ENCODE results near the gene ADRM1.

Gene ADRM1

DNA sequence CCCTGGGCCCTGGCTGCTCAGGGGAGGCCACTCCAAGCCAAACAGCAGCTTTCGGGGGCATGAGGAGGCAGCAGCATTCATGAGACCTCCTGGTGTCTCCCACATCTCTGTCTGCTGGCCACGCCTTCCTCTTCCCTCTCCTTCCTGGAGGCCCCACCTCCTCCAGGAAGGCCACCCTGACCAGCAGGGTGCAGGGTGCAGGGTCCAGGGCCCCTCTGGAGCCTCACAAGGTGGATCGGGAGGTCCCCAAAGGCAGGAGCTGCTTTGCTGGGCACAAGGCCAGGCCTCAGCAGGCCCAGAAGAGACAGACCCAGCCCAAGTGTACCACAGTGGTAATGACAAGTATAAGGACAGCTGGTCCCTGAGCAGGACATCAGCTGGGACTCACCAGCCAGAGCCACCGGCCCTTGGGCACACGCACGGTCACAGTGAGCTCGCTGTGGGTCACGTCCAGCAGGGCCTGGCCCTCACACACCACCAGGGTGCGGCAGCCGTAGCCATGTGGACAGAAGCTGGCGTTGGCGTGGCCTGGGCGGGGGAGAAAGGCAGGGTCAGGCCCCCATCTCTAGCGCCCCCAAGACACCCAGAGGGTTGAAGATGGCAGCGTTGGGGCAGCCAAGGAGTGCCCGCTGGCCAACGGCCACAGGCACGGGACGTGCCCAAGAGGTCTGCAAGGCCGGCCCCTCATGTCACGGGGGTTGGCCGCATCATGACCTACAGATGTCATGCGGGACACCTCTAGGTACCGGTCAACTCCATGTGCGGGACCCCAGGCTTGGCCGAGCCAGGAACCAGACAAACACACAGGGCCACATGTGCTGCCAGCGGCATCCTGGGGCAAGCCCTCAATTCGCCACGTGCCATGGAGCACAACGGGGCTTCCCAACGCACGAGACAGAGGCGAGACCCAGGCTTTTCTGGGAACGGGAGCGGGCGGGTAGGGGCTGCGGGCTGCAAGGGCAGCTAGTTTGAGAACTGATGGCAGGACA lies 26.9 kb downstream of the ADRM1 start:
- H3K4me1 ChIP-seq (ENCODE audit: control insufficient read depth, insufficient read depth, low read length) = no peaks in the 10 kb centered on the region
- H3K36me3 ChIP-seq (ENCODE audit: control insufficient read depth, insufficient read depth, low read length, severe bottlenecking) = peaks cover 10% of the 10 kb centered on the region
- no peak overlapping the region for H3K4me3 ChIP-seq (ENCODE audit: low read length)
- H3K9me3 ChIP-seq (ENCODE audit: control insufficient read depth, low read length) = no peaks in the 10 kb centered on the region
- no peak overlapping the region for H3K9ac ChIP-seq (ENCODE audit: low read length)
- H3K27me3 ChIP-seq (replicated peaks; ENCODE audit: control insufficient read depth, insufficient read depth, low read length) = no peaks in the 10 kb centered on the region
- DNase-seq (ENCODE audit: low read depth) = no peak

DNA sequence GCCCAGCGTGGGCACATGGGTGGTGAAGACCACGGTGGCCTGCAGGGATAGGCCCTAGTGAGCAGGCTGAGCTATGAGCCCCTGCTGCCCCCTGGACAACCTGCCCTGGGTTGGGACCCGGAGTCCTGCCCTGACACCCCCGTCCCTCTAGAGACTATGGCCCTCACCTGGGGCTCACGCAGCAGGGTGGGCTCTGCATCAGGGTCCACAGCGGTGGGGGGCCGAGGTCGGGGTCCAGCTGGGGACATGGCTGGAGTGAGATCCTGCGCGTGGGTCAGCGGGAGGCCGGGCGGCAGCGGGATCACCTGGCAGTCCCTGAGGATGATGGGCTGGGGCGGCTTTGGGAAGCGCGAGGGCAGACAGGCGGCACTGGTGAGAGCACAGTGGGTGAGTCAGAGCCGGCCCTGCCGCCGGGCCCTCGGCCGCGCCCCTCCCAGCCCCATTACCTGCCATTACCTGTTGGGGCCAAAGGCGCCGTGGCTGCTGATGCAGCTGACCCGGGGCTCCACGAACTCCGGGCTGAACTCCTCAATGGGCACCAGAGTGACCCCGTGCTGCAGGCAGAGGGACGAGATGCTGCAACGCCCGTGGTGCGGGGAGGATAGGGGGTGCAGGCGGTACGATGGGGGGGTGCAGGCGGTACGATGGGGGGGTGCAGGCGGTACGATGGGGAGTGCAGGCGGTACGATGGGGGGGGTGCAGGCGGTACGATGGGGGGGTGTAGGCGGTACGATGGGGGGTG lies 27.9 kb downstream of the ADRM1 start:
- no peak for DNase-seq (ENCODE audit: low read depth)
- Histone ChIP-seq H3K9me3 (ENCODE audit: control insufficient read depth, low read length) (no peaks in the 10 kb centered on the region), H3K27me3 (replicated peaks; ENCODE audit: control insufficient read depth, insufficient read depth, low read length) (no peaks in the 10 kb centered on the region), H3K9ac (ENCODE audit: low read length) (no peak overlapping the region), H3K4me1 (ENCODE audit: control insufficient read depth, insufficient read depth, low read length) (no peaks in the 10 kb centered on the region), H3K4me3 (ENCODE audit: low read length) (no peak overlapping the region), H3K36me3 (ENCODE audit: control insufficient read depth, insufficient read depth, low read length, severe bottlenecking) (peaks cover 5% of the 10 kb centered on the region)

DNA sequence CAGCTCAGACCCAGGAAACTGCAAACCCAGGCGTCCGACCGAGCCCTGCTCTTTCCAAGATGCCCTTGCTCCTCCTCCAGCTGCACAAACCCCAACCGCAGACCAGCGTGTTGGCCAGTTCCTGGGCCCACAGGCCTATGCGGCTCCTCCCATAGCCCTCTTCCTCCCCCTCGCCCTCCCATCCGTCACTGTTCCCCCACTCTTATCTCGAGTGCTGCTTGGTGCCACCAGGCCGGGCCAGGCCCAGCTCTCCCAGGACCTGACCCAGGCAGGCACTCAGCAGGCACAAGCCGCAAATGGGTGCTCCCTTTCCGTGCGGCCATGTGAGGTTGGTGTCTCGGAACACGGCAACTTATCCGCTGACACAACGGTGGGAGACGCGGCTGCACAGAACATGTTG lies 28.6 kb downstream of the ADRM1 start:
- H3K36me3 ChIP-seq (ENCODE audit: control insufficient read depth, insufficient read depth, low read length, severe bottlenecking) = peaks cover 5% of the 10 kb centered on the region
- H3K27me3 ChIP-seq (replicated peaks; ENCODE audit: control insufficient read depth, insufficient read depth, low read length) = no peaks in the 10 kb centered on the region
- DNase-seq (ENCODE audit: low read depth) = no peak
- no peak overlapping the region for H3K4me3 ChIP-seq (ENCODE audit: low read length)
- H3K4me1 ChIP-seq (ENCODE audit: control insufficient read depth, insufficient read depth, low read length) = no peaks in the 10 kb centered on the region
- H3K9me3 ChIP-seq (ENCODE audit: control insufficient read depth, low read length) = no peaks in the 10 kb centered on the region
- no peak overlapping the region for H3K9ac ChIP-seq (ENCODE audit: low read length)

DNA sequence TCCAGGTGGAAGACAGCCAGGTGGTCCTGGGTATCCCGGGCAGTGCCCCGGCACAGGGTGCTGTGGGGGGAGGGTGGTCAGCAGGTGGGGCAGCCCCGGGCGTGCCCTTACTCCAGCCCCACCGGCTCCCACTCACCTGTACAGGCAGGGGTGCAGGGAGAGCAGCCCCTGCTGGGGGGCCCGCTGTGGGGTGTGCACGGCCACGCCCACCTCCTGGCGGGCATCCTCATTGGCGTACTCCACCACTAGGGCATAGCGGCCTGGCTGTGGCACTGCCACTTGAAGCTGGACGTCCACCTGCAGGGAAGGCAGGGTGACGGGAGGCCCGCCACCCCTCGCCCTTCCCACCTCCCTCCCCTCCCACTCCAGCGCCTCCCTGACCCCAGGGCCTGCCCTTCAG lies 29.6 kb downstream of the ADRM1 start:
- DNase-seq (ENCODE audit: low read depth) = no peak
- Histone ChIP-seq H3K9ac (ENCODE audit: low read length) (no peak overlapping the region), H3K27me3 (replicated peaks; ENCODE audit: control insufficient read depth, insufficient read depth, low read length) (no peaks in the 10 kb centered on the region), H3K9me3 (ENCODE audit: control insufficient read depth, low read length) (no peaks in the 10 kb centered on the region), H3K4me3 (ENCODE audit: low read length) (no peak overlapping the region), H3K36me3 (ENCODE audit: control insufficient read depth, insufficient read depth, low read length, severe bottlenecking) (peaks cover 2% of the 10 kb centered on the region), H3K4me1 (ENCODE audit: control insufficient read depth, insufficient read depth, low read length) (no peaks in the 10 kb centered on the region)

DNA sequence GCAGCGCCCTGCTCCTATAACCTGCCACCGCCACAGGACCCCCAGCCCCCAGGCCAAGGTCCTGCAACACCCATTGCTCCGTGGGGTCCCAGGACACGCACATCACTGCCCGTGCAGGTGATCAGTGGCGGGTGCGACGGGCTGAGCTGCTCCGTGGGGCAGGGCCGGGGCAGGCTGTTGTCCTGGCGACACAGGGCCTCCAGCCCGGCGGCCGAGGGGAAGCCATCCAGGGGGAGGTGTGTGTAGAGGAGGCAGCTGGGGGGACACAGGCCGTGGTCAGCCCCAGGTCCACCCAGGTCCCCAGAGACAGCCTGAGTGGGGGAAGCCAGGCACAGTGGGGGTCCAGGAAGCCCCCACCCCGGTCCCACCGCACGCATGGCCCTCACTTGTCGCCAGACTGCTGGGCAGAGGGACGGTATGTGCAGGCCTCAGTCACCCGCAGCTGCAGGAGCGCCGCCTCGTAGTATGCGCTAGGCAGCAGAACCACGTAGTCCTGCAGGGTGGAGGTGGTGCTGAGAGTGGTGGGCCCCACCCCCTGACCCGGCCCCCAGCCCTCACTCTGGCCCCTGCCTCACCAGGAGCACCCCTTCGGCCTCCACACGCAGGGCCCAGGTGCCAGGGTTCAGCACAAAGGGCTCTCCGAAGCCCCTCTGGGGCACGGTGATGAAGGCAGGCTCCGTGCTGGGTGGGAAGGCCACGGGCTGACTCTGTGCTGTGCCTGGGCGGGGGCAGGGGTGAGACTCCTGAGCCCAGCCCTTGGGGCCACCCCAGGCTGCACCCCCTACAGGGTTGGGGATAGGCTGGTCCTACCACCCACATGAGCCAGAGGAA lies 30.4 kb downstream of the ADRM1 start:
- no peak overlapping the region for H3K4me3 ChIP-seq (ENCODE audit: low read length)
- H3K4me1 ChIP-seq (ENCODE audit: control insufficient read depth, insufficient read depth, low read length) = no peaks in the 10 kb centered on the region
- H3K27me3 ChIP-seq (replicated peaks; ENCODE audit: control insufficient read depth, insufficient read depth, low read length) = no peaks in the 10 kb centered on the region
- no peaks in the 10 kb centered on the region for H3K36me3 ChIP-seq (ENCODE audit: control insufficient read depth, insufficient read depth, low read length, severe bottlenecking)
- H3K9me3 ChIP-seq (ENCODE audit: control insufficient read depth, low read length) = no peaks in the 10 kb centered on the region
- no peak for DNase-seq (ENCODE audit: low read depth)
- no peak overlapping the region for H3K9ac ChIP-seq (ENCODE audit: low read length)

DNA sequence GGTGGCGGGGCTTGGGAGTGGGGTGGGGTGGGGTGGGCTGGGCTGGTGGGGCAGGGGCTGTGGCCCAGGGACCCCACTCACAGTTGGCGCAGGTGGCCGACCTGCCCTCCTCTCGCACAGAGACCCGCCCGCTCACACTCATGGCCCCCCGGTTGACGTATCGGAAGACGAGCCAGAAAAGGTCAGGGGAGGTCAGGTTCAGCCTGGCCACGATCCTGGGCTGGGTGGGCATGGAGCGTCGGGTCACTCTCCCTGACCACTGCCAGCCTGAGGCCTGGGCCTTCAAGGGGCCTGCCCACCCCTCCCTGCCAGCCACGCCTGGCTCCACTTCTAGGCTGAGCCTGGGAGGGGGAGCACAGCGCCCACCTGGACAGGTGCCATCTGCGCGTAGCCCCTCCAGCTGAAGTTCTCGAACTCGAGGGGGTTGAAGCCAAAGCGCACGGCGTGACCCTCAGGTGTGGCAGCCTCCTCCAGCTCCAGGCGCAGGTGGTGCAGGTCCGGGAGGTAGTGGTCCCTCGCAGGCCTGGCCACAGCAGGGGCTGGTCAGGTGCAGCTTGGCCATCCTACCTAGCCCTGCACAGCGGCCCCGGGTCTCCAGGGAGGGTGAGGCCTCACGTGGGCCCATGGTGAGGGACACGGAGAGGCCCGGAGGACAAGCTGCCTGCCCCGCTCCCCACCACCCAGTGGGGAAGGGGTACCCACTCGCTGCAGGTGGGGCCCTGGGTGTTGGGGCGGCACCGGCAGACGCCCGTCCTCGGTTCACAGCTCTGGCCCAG lies 31.2 kb downstream of the ADRM1 start:
- Histone ChIP-seq H3K27me3 (replicated peaks; ENCODE audit: control insufficient read depth, insufficient read depth, low read length) (no peaks in the 10 kb centered on the region), H3K4me1 (ENCODE audit: control insufficient read depth, insufficient read depth, low read length) (no peaks in the 10 kb centered on the region), H3K9me3 (ENCODE audit: control insufficient read depth, low read length) (no peaks in the 10 kb centered on the region), H3K4me3 (ENCODE audit: low read length) (no peak overlapping the region), H3K36me3 (ENCODE audit: control insufficient read depth, insufficient read depth, low read length, severe bottlenecking) (no peaks in the 10 kb centered on the region), H3K9ac (ENCODE audit: low read length) (no peak overlapping the region)
- DNase-seq (ENCODE audit: low read depth) = no peak

DNA sequence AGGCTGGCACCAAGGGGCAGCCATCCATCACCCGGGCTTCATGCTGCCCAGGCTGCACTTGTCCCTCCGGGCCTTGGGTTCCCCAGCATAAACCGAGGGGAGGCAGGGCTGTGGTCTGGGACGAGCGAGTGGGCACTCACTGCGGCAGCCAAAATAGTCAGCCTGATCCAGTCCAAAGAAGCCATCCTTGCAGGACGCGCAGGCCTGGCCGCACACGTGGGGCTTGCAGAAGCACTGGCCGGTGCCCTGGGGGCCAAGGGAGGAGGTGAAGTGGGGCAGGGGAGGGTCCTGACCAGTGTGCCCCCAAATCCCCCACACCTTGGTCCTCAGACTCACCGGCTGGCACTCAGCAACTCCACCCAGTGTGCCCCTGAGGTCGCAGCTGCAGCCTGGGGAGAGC lies 32.1 kb downstream of the ADRM1 start:
- Histone ChIP-seq H3K9ac (ENCODE audit: low read length) (no peak overlapping the region), H3K4me1 (ENCODE audit: control insufficient read depth, insufficient read depth, low read length) (no peaks in the 10 kb centered on the region), H3K27me3 (replicated peaks; ENCODE audit: control insufficient read depth, insufficient read depth, low read length) (no peaks in the 10 kb centered on the region), H3K36me3 (ENCODE audit: control insufficient read depth, insufficient read depth, low read length, severe bottlenecking) (no peaks in the 10 kb centered on the region), H3K4me3 (ENCODE audit: low read length) (no peak overlapping the region), H3K9me3 (ENCODE audit: control insufficient read depth, low read length) (no peaks in the 10 kb centered on the region)
- no peak for DNase-seq (ENCODE audit: low read depth)

DNA sequence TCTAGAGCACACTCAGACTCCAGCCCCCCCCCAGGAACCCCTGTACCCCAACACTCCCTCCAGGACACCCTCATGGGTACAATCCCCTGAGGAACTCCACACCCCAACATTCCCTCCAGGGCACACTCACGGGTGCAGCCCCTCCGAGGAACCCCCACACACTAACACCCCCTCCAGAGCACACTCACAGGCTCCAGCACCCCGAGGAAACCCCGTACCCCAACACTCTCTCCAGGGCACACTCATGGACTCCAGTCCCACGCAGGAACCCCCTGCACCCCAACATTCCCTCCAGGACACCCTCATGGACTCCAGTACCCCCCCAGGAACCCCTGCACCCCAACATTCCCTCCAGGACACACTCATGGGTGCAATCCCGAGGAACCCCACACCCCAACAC lies 32.7 kb downstream of the ADRM1 start:
- Histone ChIP-seq H3K4me3 (ENCODE audit: low read length) (no peak overlapping the region), H3K4me1 (ENCODE audit: control insufficient read depth, insufficient read depth, low read length) (no peaks in the 10 kb centered on the region), H3K9me3 (ENCODE audit: control insufficient read depth, low read length) (no peaks in the 10 kb centered on the region), H3K27me3 (replicated peaks; ENCODE audit: control insufficient read depth, insufficient read depth, low read length) (no peaks in the 10 kb centered on the region), H3K9ac (ENCODE audit: low read length) (no peak overlapping the region), H3K36me3 (ENCODE audit: control insufficient read depth, insufficient read depth, low read length, severe bottlenecking) (no peaks in the 10 kb centered on the region)
- DNase-seq (ENCODE audit: low read depth) = no peak

DNA sequence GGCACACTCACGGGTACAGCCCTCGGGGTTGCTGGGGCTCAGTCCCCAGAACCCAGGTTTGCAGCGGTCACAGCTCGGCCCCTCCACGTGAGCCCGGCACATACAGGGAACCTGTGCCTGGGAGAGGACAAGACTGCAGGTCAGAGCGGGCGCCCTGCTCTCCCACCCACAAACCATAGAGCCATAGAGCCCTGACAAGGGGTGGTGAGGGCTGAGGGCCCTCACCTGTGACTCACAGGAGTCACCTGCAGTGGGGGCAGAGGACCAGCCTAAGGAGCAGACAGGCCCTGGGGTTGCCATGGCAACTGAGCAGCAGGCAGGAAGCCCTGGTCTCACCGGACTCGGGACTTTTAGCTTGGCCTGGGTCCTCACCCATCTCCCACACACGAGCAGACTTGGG lies 33.5 kb downstream of the ADRM1 start:
- no peak for DNase-seq (ENCODE audit: low read depth)
- H3K36me3 ChIP-seq (ENCODE audit: control insufficient read depth, insufficient read depth, low read length, severe bottlenecking) = no peaks in the 10 kb centered on the region
- peaks cover 4% of the 10 kb centered on the region for H3K9me3 ChIP-seq (ENCODE audit: control insufficient read depth, low read length)
- H3K4me3 ChIP-seq (ENCODE audit: low read length) = no peak overlapping the region
- H3K27me3 ChIP-seq (replicated peaks; ENCODE audit: control insufficient read depth, insufficient read depth, low read length) = no peaks in the 10 kb centered on the region
- no peaks in the 10 kb centered on the region for H3K4me1 ChIP-seq (ENCODE audit: control insufficient read depth, insufficient read depth, low read length)
- no peak overlapping the region for H3K9ac ChIP-seq (ENCODE audit: low read length)

DNA sequence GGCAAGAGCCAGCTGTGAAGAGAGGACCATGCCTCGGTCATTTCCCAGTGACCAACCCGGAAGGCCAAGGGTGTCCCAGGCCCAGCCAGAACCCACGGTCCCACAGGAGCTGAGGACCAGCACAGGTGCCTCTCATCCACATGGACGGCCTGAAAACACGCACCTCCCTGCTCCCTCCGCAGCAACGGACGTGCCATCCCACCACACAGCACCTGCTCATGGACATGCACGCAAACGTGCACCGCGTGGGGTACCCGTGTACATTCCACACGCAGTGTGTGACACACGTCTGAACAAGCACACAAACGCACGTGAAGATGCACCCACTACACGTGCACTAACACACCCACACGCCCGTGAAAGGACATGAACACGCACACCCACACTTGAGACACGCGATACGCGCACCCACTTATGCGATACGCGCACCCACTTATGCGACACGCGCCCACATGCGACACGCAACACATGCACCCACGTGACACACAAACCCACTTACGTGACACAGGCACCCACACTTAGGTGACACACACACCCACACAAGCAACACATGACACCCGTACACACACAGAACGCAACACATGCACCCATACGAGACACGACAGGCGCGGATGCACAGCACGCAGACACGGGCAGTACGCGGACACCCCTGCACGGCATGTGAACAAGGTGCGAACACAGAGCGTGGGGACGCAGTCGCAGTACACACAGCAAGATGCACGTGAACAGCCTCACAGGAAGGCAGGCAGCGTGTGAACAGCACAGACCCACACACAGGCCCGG lies 34.2 kb downstream of the ADRM1 start:
- Histone ChIP-seq H3K36me3 (ENCODE audit: control insufficient read depth, insufficient read depth, low read length, severe bottlenecking) (no peaks in the 10 kb centered on the region), H3K4me3 (ENCODE audit: low read length) (no peak overlapping the region), H3K27me3 (replicated peaks; ENCODE audit: control insufficient read depth, insufficient read depth, low read length) (no peaks in the 10 kb centered on the region)

More for the DNA sequence above, 34.2 kb downstream of the ADRM1 start:
- Histone ChIP-seq H3K4me1 (ENCODE audit: control insufficient read depth, insufficient read depth, low read length) (no peaks in the 10 kb centered on the region), H3K9ac (ENCODE audit: low read length) (no peak overlapping the region), H3K9me3 (ENCODE audit: control insufficient read depth, low read length) (peaks cover 6% of the 10 kb centered on the region)
- no peak for DNase-seq (ENCODE audit: low read depth)

Data from adipocyte (in vitro differentiated cells).